ENCODE measurements around the gene ASCL1.

Gene ASCL1

GRCh38 chr12:102957339-102958050, at the start of gene ASCL1:
Gene ASCL1, plus strand, starts transcription at chr12:102957674. Its CDS starts 571 bp downstream, at chr12:102958245.
- no peak for DNase-seq

- no peak for DNase-seq
These were observed 49.6 kb upstream of the ASCL1 start for GRCh38 chr12:102907918-102908317.

- no peak for DNase-seq
These were observed 47.3 kb upstream of the ASCL1 start for GRCh38 chr12:102910137-102910536.

- no peak for DNase-seq
These were observed 46.7 kb upstream of the ASCL1 start for GRCh38 chr12:102910792-102911191.

- DNase-seq, result no peak
These were observed 46.2 kb upstream of the ASCL1 start for GRCh38 chr12:102911320-102911719.

GRCh38 chr12:102912258-102912657, 45.2 kb upstream of the ASCL1 start:
- no peak for DNase-seq

- no peak for DNase-seq
These were observed 43.8 kb upstream of the ASCL1 start for GRCh38 chr12:102913453-102914226.

GRCh38 chr12:102916252-102917025, 41.0 kb upstream of the ASCL1 start:
- DNase-seq, result no peak

- peak; percentile 3 for DNase-seq
These were observed 40.3 kb upstream of the ASCL1 start, which contains the start of gene PAH for GRCh38 chr12:102917026-102917787. Gene PAH, minus strand, starts transcription at chr12:102917244. Its CDS starts 114 bp downstream, at chr12:102917130.

- no peak for DNase-seq
These were observed 38.6 kb upstream of the ASCL1 start for GRCh38 chr12:102918840-102919239.

- no peak for DNase-seq
These were observed 37.2 kb upstream of the ASCL1 start for GRCh38 chr12:102920271-102920670.

GRCh38 chr12:102921240-102921639, 36.2 kb upstream of the ASCL1 start:
- no peak for DNase-seq

- no peak for DNase-seq
These were observed 30.3 kb upstream of the ASCL1 start for GRCh38 chr12:102927220-102927619.

GRCh38 chr12:102933168-102933567, 24.3 kb upstream of the ASCL1 start:
- no peak for DNase-seq

GRCh38 chr12:102939059-102939458, 18.4 kb upstream of the ASCL1 start:
- DNase-seq, result no peak

- DNase-seq, result no peak
These were observed 17.7 kb upstream of the ASCL1 start for GRCh38 chr12:102939670-102940222.

- no peak for DNase-seq
These were observed 11.4 kb upstream of the ASCL1 start for GRCh38 chr12:102946042-102946441.

GRCh38 chr12:102948941-102949352, 8.5 kb upstream of the ASCL1 start:
- DNase-seq, result peak; percentile 47

GRCh38 chr12:102950107-102950949, 7.1 kb upstream of the ASCL1 start:
- no peak for DNase-seq

- no peak for DNase-seq
These were observed 6.4 kb upstream of the ASCL1 start for GRCh38 chr12:102950950-102951619.

- DNase-seq, result no peak
These were observed 5.6 kb upstream of the ASCL1 start for GRCh38 chr12:102951841-102952240.

All from activated naive CD4-positive, alpha-beta T cell treated with Interleukin-2 at 50 U/mL for 16 hours (primary cell).